Neuronal stem cell (in vitro differentiated cells): ENCODE measurements around the gene SCAMP3.
A peak's percentile ranks its signal among the peaks of the same experiment; 100 is the strongest.

Experiments
- DNase-seq: peaks from one replicate; pipeline ENCODE4 v3.0.0-alpha.2; 2013; ENCODE audit warnings: low spot score
- H2AFZ ChIP-seq: one replicate; pipeline ENCODE4 v1.6.1; 2013; ENCODE audit warnings: mild to moderate bottlenecking, low read length, inconsistent platforms
- H2AK5ac ChIP-seq: 2 replicates; pipeline ENCODE4 v1.6.1; 2013; ENCODE audit warnings: low read depth, mild to moderate bottlenecking, inconsistent platforms, low read length, moderate library complexity, mixed read lengths
- H2BK120ac ChIP-seq: 2 replicates; pipeline ENCODE4 v1.6.1; 2013; ENCODE audit warnings: low read depth, mild to moderate bottlenecking, inconsistent platforms, low read length, moderate library complexity, mixed read lengths
- H2BK12ac ChIP-seq: one replicate; pipeline ENCODE4 v1.6.1; 2013; ENCODE audit warnings: low read length, inconsistent platforms
- H2BK15ac ChIP-seq: 2 replicates; pipeline ENCODE4 v1.6.1; 2013; ENCODE audit warnings: mild to moderate bottlenecking, low read length, inconsistent platforms, mixed read lengths
- H2BK5ac ChIP-seq: one replicate; pipeline ENCODE4 v1.6.1; 2013; ENCODE audit warnings: inconsistent platforms, mild to moderate bottlenecking, low read length, moderate library complexity
- H3K14ac ChIP-seq: one replicate; pipeline ENCODE4 v1.6.1; 2013; ENCODE audit warnings: low read length, inconsistent platforms
- H3K18ac ChIP-seq: 2 replicates; pipeline ENCODE4 v1.6.1; 2013; ENCODE audit warnings: low read length, inconsistent platforms
- H3K23ac ChIP-seq: 2 replicates; pipeline ENCODE4 v1.6.1; 2013; ENCODE audit warnings: low read depth, mild to moderate bottlenecking, mixed read lengths, low read length, inconsistent platforms; ENCODE audit not compliant: poor library complexity
- H3K27ac ChIP-seq: replicated peaks from 3 replicates; pipeline ENCODE4 v1.5.1; 2013; ENCODE audit warnings: low read length, inconsistent platforms
- H3K27me3 ChIP-seq, 3 experiments: 2 replicates each; pipeline ENCODE4 v1.6.1; 2013; ENCODE audit warnings: low read length in 3 of 3, mild to moderate bottlenecking in 2 of 3, inconsistent platforms in 1 of 3, low read depth in 1 of 3, mixed read lengths in 1 of 3, moderate library complexity in 1 of 3; ENCODE audit not compliant: control insufficient read depth in 3 of 3, insufficient read depth in 3 of 3
- H3K36me3 ChIP-seq, 2 donors: replicated peaks in 1 of 2; 2 replicates each; pipeline ENCODE4 v1.6.1; 2013; ENCODE audit warnings: low read length in 2 of 2; ENCODE audit not compliant: control insufficient read depth in 2 of 2, insufficient read depth in 2 of 2
- H3K4ac ChIP-seq: 2 replicates; pipeline ENCODE4 v1.6.1; 2013; ENCODE audit warnings: inconsistent platforms, mild to moderate bottlenecking, low read length, moderate library complexity
- H3K4me1 ChIP-seq, 2 donors: 1 replicate in 1 of 2; 2 replicates in 1 of 2; pipeline ENCODE4 v1.6.1; 2013; ENCODE audit warnings: low read length in 2 of 2, low read depth in 1 of 2; ENCODE audit not compliant: control insufficient read depth in 2 of 2, insufficient read depth in 1 of 2
- H3K4me2 ChIP-seq: one replicate; pipeline ENCODE4 v1.6.1; 2013; ENCODE audit warnings: mild to moderate bottlenecking, low read length, inconsistent platforms; ENCODE audit not compliant: insufficient read depth, poor library complexity, severe bottlenecking
- H3K4me3 ChIP-seq, 2 donors: 2 replicates each; pipeline ENCODE4 v1.5.1; 2013; ENCODE audit warnings: low read length in 2 of 2, mild to moderate bottlenecking in 2 of 2, inconsistent platforms in 1 of 2, moderate library complexity in 1 of 2
- H3K79me1 ChIP-seq: one replicate; pipeline ENCODE4 v1.6.1; 2013; ENCODE audit warnings: low read depth, mild to moderate bottlenecking, inconsistent platforms, low read length, moderate library complexity
- H3K9ac ChIP-seq: one replicate; pipeline ENCODE4 v1.6.1; 2013; ENCODE audit warnings: mild to moderate bottlenecking, low read depth, low read length, inconsistent platforms; ENCODE audit not compliant: poor library complexity
- H3K9me3 ChIP-seq, 2 donors: replicated peaks in 1 of 2; 2 replicates each; pipeline versions ENCODE3 to v1.6.1; 2013; ENCODE audit warnings: low read length in 2 of 2, mild to moderate bottlenecking in 2 of 2, inconsistent platforms in 1 of 2, low read depth in 1 of 2, mixed read lengths in 1 of 2, moderate library complexity in 1 of 2; ENCODE audit not compliant: control insufficient read depth in 2 of 2, insufficient read depth in 1 of 2
- H4K8ac ChIP-seq: one replicate; pipeline ENCODE4 v1.6.1; 2013; ENCODE audit warnings: low read depth, mild to moderate bottlenecking, inconsistent platforms, low read length, moderate library complexity
- H4K91ac ChIP-seq: one replicate; pipeline ENCODE4 v1.6.1; 2013; ENCODE audit warnings: low read length, low read depth, mild to moderate bottlenecking, inconsistent platforms; ENCODE audit not compliant: poor library complexity
- WGBS, 2 donors: extraction: QIAGEN DNeasy Blood & Tissue Kit; methylation state at CpG; one replicate each; pipeline ENCODE4 v1.1.7; 2013; ENCODE audit warnings: missing lambda C conversion rate in 2 of 2, mixed read lengths in 1 of 2; ENCODE audit not compliant: insufficient read length in 2 of 2, insufficient replicate concordance in 1 of 2; ENCODE audit errors: extremely low coverage in 2 of 2; 5-methylcytosine and 5-hydroxymethylcytosine counted together

SCAMP3 gene

DNA sequence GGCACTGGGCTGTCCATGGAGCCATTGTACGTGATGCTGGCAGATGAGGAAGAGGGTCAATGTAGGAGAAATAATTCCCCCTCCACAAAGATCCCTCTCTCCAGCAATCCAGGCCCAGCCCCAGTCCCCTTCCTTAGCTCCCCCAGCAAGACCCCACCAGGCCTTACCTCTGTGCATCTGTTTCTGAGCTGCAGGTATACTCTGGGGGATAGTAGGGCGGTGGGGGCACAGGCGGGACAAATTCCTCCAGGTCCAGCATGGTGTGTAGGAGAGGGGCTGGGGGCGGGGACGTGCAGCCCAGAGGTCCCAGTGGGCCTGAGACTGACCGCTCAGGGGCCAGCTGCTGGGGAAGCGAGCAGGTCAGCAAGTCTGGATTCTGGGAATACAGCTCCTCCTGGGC is 10.6 kb downstream of the SCAMP3 start:
- Histone ChIP-seq H3K23ac (no peak overlapping the region), H2BK15ac (no peak overlapping the region), H3K9me3 (no peaks in the 10 kb centered on the region), H3K9ac (no peak overlapping the region), H3K4me2 (no peak overlapping the region), H3K18ac (no peak overlapping the region), H4K91ac (no peak overlapping the region), H3K79me1 (peaks cover 15% of the 10 kb centered on the region), H2BK12ac (no peak overlapping the region), H4K8ac (no peak overlapping the region), H3K14ac (no peak overlapping the region), H3K4me1 (peaks cover 24 to 29% of the 10 kb centered on the region in 2 donors), H3K27me3 (no peaks in the 10 kb centered on the region), H2AFZ (no peak overlapping the region), H3K4me3 (no peak overlapping the region), H3K36me3 (peaks cover 15 to 55% of the 10 kb centered on the region in 2 donors), H2BK120ac (no peak overlapping the region), H2BK5ac (no peak overlapping the region), H2AK5ac (no peak overlapping the region), H3K4ac (no peak overlapping the region), H3K27ac (no peak overlapping the region)
- DNase-seq, result no peak
- WGBS, 2 donors, result no CpG with 5 or more reads among the region's 7 CpGs

DNA sequence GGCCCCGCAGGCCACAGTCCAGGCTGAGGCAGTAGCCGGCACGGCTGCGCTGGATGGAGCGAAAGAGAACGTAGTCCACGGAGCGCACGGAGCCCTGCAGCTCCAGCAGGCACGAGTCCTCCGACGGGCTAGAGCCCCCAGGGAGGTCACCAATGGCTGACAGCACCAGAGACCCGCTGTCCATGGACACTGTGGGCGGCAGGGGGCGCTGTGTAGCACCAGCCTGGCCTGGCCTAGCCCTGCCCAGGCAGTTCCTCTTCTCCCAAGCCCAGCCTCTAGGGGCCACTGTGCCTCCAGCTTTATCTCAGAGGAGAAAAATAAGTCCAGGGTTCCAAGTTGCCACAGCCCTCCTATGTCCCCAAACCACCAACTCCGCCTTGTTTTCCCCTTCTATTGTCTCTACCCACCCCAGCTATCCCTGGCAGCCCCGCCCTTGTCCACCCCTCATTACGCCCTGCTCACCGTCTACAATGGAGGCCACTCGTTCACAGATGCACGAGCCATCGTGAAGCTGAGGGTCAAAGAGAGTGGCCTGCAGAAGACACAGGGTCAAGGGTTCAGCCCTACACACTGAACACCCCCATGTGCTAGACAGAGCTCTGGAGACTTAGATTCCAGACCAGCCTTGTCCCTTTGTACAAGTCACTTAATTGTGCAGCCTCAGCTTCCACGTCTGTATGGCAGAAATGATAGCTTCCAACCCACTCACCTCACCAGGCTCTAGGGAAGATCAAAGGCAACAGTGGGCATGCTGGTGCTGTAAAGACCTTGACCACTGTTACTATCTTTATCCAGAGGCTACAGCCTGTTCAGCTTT is 11.3 kb downstream of the SCAMP3 start:
- Histone ChIP-seq H4K8ac (no peak overlapping the region), H2BK120ac (no peak overlapping the region), H3K4me1 (peaks cover 24 to 26% of the 10 kb centered on the region in 2 donors), H3K27ac (no peak overlapping the region), H2AK5ac (peak overlapping the region; percentile 82), H2AFZ (no peak overlapping the region), H2BK15ac (peak overlapping the region; percentile 70), H3K9ac (peak overlapping the region; percentile 75), H4K91ac (no peak overlapping the region), H3K9me3 (no peaks in the 10 kb centered on the region), H3K18ac (peak overlapping the region; percentile 89), H3K4me3 (peak overlapping the region in 1 of 2 donors; percentile 75), H3K14ac (no peak overlapping the region), H3K4me2 (peak overlapping the region; percentile 59), H3K36me3 (peaks cover 16 to 52% of the 10 kb centered on the region in 2 donors), H2BK5ac (no peak overlapping the region), H3K27me3 (no peaks in the 10 kb centered on the region), H3K23ac (no peak overlapping the region), H3K79me1 (peaks cover 15% of the 10 kb centered on the region), H2BK12ac (no peak overlapping the region), H3K4ac (no peak overlapping the region)
- WGBS, 2 donors, result no CpG with 5 or more reads among the region's 23 CpGs
- DNase-seq, result peak; percentile 95

DNA sequence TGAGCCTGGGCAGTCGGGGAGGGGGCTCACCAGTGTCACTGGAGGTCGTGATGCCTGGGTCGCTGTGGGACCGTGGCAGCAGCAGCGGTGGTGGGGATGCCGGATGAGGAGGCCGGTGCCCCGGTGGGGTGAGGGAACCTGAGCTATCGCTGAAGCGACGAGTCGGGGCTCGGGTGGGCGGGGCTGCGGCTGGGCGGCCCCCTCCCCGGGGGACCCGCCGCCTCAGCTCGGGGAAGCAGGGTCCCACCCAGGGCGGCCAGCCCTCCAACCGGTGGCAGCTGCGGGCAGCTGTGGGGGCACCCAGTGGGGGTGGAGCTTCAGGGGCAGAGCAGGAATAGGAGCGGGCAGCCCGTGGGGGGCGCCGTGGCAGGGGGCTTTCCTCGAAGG is 11.9 kb downstream of the SCAMP3 start:
- Histone ChIP-seq H4K8ac (no peak overlapping the region), H3K9ac (peak overlapping the region; percentile 75), H3K36me3 (peaks cover 16 to 51% of the 10 kb centered on the region in 2 donors), H2BK12ac (no peak overlapping the region), H2BK5ac (no peak overlapping the region), H3K14ac (no peak overlapping the region), H2BK120ac (no peak overlapping the region), H3K18ac (peak overlapping the region; percentile 89), H2AFZ (no peak overlapping the region), H3K27ac (no peak overlapping the region), H3K4me1 (peaks cover 23 to 29% of the 10 kb centered on the region in 2 donors), H2BK15ac (peak overlapping the region; percentile 70), H3K23ac (no peak overlapping the region), H4K91ac (no peak overlapping the region), H3K27me3 (no peaks in the 10 kb centered on the region), H3K79me1 (peaks cover 15% of the 10 kb centered on the region), H3K9me3 (no peaks in the 10 kb centered on the region), H2AK5ac (peak overlapping the region; percentile 82), H3K4me3 (peak overlapping the region in 1 of 2 donors; percentile 75), H3K4ac (no peak overlapping the region), H3K4me2 (peak overlapping the region; percentile 59)
- no CpG with 5 or more reads among the region's 28 CpGs for WGBS, 2 donors
- no peak for DNase-seq

DNA sequence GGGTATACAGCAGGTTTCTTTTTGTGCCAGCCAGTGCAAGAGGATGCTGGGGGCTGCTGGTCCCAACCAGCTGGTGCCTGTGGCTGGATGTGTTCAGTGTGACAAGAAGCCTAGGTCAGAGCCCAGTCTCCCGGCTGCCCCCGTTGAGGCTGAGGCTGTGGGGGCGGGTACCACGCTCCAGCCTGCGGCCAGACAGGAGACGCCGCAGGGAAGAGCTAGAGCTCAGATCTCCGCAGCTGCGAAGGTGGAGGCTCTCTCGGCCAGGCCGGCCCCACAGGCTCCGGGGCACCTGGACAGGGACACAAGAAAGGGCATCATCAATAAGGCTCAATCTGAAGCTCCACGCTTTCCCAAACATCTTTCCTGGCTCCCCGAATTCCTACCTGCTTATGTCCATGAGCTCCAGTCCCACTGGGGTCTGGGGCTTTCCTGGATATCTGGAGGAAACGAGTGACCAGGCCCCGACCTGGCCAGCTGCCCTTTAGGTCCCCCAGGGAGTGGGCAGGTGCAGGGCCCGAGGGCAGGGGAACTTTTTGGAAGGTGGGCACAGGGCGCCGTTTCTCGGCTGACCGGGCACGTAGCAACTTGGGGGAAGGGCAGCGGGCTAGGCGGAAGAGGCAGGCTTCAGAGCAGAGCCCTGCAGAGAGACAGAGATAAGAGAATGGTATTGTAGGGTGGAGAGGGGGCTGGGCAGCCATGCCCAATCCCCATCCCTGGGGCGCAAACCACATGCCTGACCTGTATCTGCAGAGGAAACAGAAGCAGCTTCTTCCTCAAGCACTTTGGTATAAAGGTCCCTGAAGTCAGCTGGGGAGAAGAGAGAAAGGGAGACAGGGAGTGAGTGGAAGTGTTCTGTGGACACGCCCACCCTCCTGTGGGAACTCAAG is 14.2 kb downstream of the SCAMP3 start:
- no peak overlapping the region for H4K8ac ChIP-seq
- H3K4me3 ChIP-seq, result no peak overlapping the region
- no peak overlapping the region for H2AFZ ChIP-seq
- H3K36me3 ChIP-seq, result peaks cover 16 to 49% of the 10 kb centered on the region in 2 donors
- H2BK120ac ChIP-seq, result no peak overlapping the region
- peaks cover 5% of the 10 kb centered on the region for H3K79me1 ChIP-seq
- no peaks in the 10 kb centered on the region for H3K9me3 ChIP-seq
- no peak overlapping the region for H3K4me2 ChIP-seq
- H3K27me3 ChIP-seq, result no peaks in the 10 kb centered on the region
- no peak overlapping the region for H3K23ac ChIP-seq
- no peak overlapping the region for H2BK15ac ChIP-seq
- no peak overlapping the region for H4K91ac ChIP-seq
- H3K14ac ChIP-seq, result no peak overlapping the region
- no peak overlapping the region for H3K18ac ChIP-seq
- H3K4me1 ChIP-seq, result peaks cover 10 to 13% of the 10 kb centered on the region in 2 donors
- no peak overlapping the region for H2BK5ac ChIP-seq
- no peak overlapping the region for H3K27ac ChIP-seq
- no peak for DNase-seq
- H3K9ac ChIP-seq, result no peak overlapping the region
- no peak overlapping the region for H2BK12ac ChIP-seq
- no CpG with 5 or more reads among the region's 26 CpGs for WGBS, 2 donors
- no peak overlapping the region for H3K4ac ChIP-seq
- no peak overlapping the region for H2AK5ac ChIP-seq
